HG02571 (cell line): ENCODE results near the gene SENP1.

Source experiments
- ATAC-seq: cut with Tn5 transposase; IDR thresholded peaks from one replicate; pipeline ENCODE4 v1.9.1; 2021; ENCODE audit warnings: mild to moderate bottlenecking, moderate library complexity; ENCODE audit not compliant: unreplicated experiment

The SENP1 gene

GRCh38 chr12:48038085-48038484, 67.8 kb downstream of the SENP1 start:
- no peak for ATAC-seq

GRCh38 chr12:48037267-48037915, 68.5 kb downstream of the SENP1 start:
- no peak for ATAC-seq

- ATAC-seq = no peak
Observed at GRCh38 chr12:48036818-48037217, 69.1 kb downstream of the SENP1 start.

GRCh38 chr12:48034835-48035805, 70.8 kb downstream of the SENP1 start:
- ATAC-seq = no peak

- no peak for ATAC-seq
Observed at GRCh38 chr12:48033451-48033850, 72.4 kb downstream of the SENP1 start.

GRCh38 chr12:48032597-48032996, 73.3 kb downstream of the SENP1 start:
- no peak for ATAC-seq

GRCh38 chr12:48031135-48031960, 74.5 kb downstream of the SENP1 start:
- ATAC-seq = no peak

- ATAC-seq = no peak
Observed at GRCh38 chr12:48030173-48030650, 75.7 kb downstream of the SENP1 start.

- ATAC-seq = no peak
Observed at GRCh38 chr12:48029491-48030172, 76.2 kb downstream of the SENP1 start.

- no peak for ATAC-seq
Observed at GRCh38 chr12:48028541-48029431, 77.1 kb downstream of the SENP1 start.

- ATAC-seq = no peak
Observed at GRCh38 chr12:48027183-48028002, 78.5 kb downstream of the SENP1 start.

- no peak for ATAC-seq
Observed at GRCh38 chr12:48026060-48026827, 79.6 kb downstream of the SENP1 start.

GRCh38 chr12:48025281-48025680, 80.6 kb downstream of the SENP1 start:
- no peak for ATAC-seq

- ATAC-seq = no peak
Observed at GRCh38 chr12:48024735-48025134, 81.1 kb downstream of the SENP1 start.

- no peak for ATAC-seq
Observed at GRCh38 chr12:48023386-48023785, 82.5 kb downstream of the SENP1 start.

GRCh38 chr12:48022676-48023385, 83.0 kb downstream of the SENP1 start:
- no peak for ATAC-seq

- ATAC-seq = no peak
Observed at GRCh38 chr12:48022180-48022521, 83.7 kb downstream of the SENP1 start.
